ENCODE measurements around the gene PDE6C.

PDE6C gene

GRCh38 chr10:93672022-93672678, 59.8 kb downstream of the PDE6C start:
- H3K27me3 ChIP-seq = no peaks in the 10 kb centered on the region

GRCh38 chr10:93672890-93673289, 60.6 kb downstream of the PDE6C start:
- no peaks in the 10 kb centered on the region for H3K4me1 ChIP-seq
- H3K27ac ChIP-seq = no peak overlapping the region
- peaks cover 43 to 76% (median 51%) of the 10 kb centered on the region in 3 donors for H3K36me3 ChIP-seq
- DNase-seq = no peak
- H3K27me3 ChIP-seq = no peaks in the 10 kb centered on the region
- H3K4me3 ChIP-seq = no peak overlapping the region
- intact Hi-C loops (cut with DNase I; ENCODE audit: low total_unique reads) = no loop called here
- no peak for TF ChIP-seq CTCF (IDR thresholded peaks at IDR 0.05)
- no peaks in the 10 kb centered on the region for H3K9me3 ChIP-seq

More at GRCh38 chr10:93672022-93672678, 59.8 kb downstream of the PDE6C start:
- no peak for TF ChIP-seq CTCF (IDR thresholded peaks at IDR 0.05)
- Histone ChIP-seq H3K4me3 (no peak overlapping the region), H3K27ac (no peak overlapping the region), H3K9me3 (no peaks in the 10 kb centered on the region), H3K4me1 (no peaks in the 10 kb centered on the region), H3K36me3 (peaks cover 49 to 75% (median 52%) of the 10 kb centered on the region in 3 donors)
- DNase-seq = no peak
- intact Hi-C loops (cut with DNase I; ENCODE audit: low total_unique reads) = no loop called here

- DNase-seq = no peak
- no peak overlapping the region for H3K27ac ChIP-seq
- no peaks in the 10 kb centered on the region for H3K4me1 ChIP-seq
- no peak for TF ChIP-seq CTCF (IDR thresholded peaks at IDR 0.05)
- no peaks in the 10 kb centered on the region for H3K27me3 ChIP-seq
- intact Hi-C loops (cut with DNase I; ENCODE audit: low total_unique reads) = no loop called here
- no peaks in the 10 kb centered on the region for H3K9me3 ChIP-seq
- H3K36me3 ChIP-seq = peaks cover 48 to 78% (median 52%) of the 10 kb centered on the region in 3 donors
- no peak overlapping the region for H3K4me3 ChIP-seq
These were observed 61.5 kb downstream of the PDE6C start for GRCh38 chr10:93673791-93674190.

DNA sequence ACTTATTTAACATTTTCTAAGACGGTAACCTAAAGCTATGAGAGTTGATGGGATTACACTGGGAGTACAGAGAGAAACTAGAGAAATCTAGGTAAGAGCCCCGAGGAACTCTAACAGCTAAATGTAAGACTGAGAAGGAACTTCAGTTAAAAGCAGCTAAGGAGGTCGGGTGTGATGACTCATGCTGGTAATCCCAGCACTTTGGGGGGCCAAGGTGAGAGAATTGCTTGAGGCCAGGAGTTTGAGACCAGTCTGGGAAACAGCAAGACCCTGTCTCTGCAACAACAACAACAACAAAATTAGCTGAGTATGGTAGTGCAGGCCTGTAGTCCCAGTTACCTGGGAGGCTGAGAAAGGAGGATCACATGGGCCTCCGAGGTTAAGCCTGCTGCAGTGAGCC, 66.0 kb downstream of the PDE6C start:
- H3K9me3 ChIP-seq = no peaks in the 10 kb centered on the region
- no peaks in the 10 kb centered on the region for H3K4me1 ChIP-seq
- peaks cover 34 to 74% (median 37%) of the 10 kb centered on the region in 3 donors for H3K36me3 ChIP-seq
- DNase-seq = no peak
- H3K4me3 ChIP-seq = no peak overlapping the region
- intact Hi-C loops (cut with DNase I; ENCODE audit: low total_unique reads) = no loop called here
- TF ChIP-seq CTCF (IDR thresholded peaks at IDR 0.05) = no peak
- no peak overlapping the region for H3K27ac ChIP-seq
- no peaks in the 10 kb centered on the region for H3K27me3 ChIP-seq

- no peaks in the 10 kb centered on the region for H3K9me3 ChIP-seq
These were observed 66.7 kb downstream of the PDE6C start for GRCh38 chr10:93678805-93679587.

More at GRCh38 chr10:93678805-93679587, 66.7 kb downstream of the PDE6C start:
- no peak overlapping the region for H3K4me3 ChIP-seq
- DNase-seq = no peak
- no peak for TF ChIP-seq CTCF (IDR thresholded peaks at IDR 0.05)
- no peaks in the 10 kb centered on the region for H3K4me1 ChIP-seq
- H3K27ac ChIP-seq = no peak overlapping the region
- H3K27me3 ChIP-seq = no peaks in the 10 kb centered on the region
- intact Hi-C loops (cut with DNase I; ENCODE audit: low total_unique reads) = no loop called here
- peaks cover 28 to 75% (median 35%) of the 10 kb centered on the region in 3 donors for H3K36me3 ChIP-seq
